ENCODE data around the gene TAF6.
A peak's percentile ranks its signal among the peaks of the same experiment; 100 is the strongest.

Gene TAF6

DNA sequence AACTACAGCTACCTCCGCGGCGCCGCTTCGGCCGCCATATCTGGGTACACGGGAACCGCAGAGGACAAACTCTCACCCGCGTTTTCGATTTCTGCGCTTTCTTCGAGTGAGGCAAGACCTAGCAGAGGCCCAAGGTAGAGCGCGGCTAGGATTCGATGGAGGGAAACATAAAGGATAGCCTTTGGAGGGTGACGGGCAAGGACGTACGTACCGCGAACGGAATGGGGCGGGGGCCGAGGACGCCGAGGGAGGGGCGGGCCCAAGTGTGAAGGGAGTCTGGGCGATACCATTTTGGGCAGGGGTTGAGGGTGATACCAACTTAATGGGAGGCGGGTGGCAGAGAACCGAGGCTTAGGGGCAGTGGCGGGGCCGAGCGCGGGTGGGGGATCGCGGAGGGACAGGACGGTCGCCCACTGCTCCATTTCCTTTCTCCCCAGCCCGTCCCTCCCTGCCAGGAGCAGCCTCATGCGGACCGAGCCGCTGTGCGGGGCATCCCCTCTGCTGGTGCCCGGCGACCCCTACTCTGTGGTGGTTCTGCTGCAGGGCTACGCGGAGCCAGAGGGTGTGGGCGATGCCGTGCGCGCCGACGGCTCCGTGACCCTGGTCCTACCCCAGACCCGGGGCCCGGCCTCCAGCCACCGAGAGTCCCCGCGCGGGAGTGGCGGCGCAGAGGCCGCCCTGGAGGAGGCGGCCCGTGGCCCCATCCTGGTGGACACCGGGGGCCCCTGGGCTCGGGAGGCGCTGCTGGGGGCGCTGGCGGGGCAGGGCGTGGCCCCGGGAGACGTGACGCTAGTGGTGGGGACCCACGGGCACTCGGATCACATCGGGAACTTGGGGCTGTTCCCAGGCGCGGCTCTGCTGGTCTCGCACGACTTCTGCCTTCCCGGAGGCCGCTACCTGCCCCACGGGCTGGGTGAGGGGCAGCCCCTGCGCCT lies 8.0 kb upstream of the TAF6 start, which contains the start of gene MBLAC1:
Gene MBLAC1 (plus strand): TSS at position 37 of the 935 bp plus-strand sequence. CDS start 429 bp downstream, at position 466.
- peak within 1 kb of the TSS; percentile 94 for H3K4me3 ChIP-seq (ENCODE audit: control insufficient read depth, low read depth, low read length)
- TF ChIP-seq CTCF (conservative IDR thresholded peaks at IDR 0.05; ENCODE audit: control insufficient read depth, insufficient read depth, low read depth, low read length), result no peak
- DNase-seq (ENCODE audit: low read depth), result peak; percentile 91

- TF ChIP-seq CTCF (conservative IDR thresholded peaks at IDR 0.05; ENCODE audit: control insufficient read depth, insufficient read depth, low read depth, low read length), result no peak
- no peak for DNase-seq (ENCODE audit: low read depth)
- peak overlapping the region; percentile 94 for H3K4me3 ChIP-seq (ENCODE audit: control insufficient read depth, low read depth, low read length)
These were observed 7.2 kb upstream of the TAF6 start for GRCh38 chr7:100126239-100126930.

DNA sequence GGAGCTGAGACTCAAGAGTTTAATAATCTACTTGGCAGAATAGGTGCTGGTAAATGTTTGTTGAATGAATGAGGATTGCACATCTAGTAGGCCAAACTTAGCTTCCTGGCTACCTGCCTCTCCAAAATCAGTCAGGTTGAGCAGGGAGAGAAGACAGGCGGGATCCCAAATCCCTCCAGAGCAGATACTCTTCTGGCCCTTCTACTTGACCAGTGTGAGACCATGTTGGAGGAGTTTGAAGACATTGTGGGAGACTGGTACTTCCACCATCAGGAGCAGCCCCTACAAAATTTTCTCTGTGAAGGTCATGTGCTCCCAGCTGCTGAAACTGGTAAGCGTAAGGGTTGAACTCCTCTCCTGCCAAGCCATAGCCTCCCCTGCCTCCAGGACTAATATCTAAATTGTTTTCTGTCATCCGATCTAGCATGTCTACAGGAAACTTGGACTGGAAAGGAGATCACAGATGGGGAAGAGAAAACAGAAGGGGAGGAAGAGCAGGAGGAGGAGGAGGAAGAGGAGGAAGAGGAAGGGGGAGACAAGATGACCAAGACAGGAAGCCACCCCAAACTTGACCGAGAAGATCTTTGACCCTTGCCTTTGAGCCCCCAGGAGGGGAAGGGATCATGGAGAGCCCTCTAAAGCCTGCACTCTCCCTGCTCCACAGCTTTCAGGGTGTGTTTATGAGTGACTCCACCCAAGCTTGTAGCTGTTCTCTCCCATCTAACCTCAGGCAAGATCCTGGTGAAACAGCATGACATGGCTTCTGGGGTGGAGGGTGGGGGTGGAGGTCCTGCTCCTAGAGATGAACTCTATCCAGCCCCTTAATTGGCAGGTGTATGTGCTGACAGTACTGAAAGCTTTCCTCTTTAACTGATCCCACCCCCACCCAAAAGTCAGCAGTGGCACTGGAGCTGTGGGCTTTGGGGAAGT lies 5.4 kb upstream of the TAF6 start:
- H3K4me3 ChIP-seq (ENCODE audit: control insufficient read depth, low read depth, low read length), result no peak overlapping the region
- DNase-seq (ENCODE audit: low read depth), result no peak
- no peak for TF ChIP-seq CTCF (conservative IDR thresholded peaks at IDR 0.05; ENCODE audit: control insufficient read depth, insufficient read depth, low read depth, low read length)

DNA sequence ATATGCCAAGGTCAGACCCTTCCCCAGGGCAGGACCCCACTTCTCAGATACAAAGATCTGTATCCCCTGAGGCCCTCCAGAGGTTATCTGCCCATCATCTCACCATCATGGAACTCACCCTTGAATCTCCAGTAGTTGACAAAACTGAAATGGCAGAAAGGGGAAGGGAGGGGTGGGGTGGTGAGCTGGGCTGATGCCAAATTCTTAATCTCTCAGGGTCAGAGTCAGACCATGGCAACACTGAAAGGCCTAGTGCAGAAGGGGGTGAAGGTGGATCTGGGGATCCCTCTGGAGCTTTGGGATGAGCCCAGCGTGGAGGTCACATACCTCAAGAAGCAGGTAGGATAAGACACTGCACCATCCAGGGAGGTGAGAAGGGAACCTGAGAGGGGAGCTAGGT lies 3.4 kb upstream of the TAF6 start:
- DNase-seq (ENCODE audit: low read depth), result no peak
- TF ChIP-seq CTCF (conservative IDR thresholded peaks at IDR 0.05; ENCODE audit: control insufficient read depth, insufficient read depth, low read depth, low read length), result no peak

GRCh38 chr7:100122067-100122466 lies 2.9 kb upstream of the TAF6 start:
- no peak for DNase-seq (ENCODE audit: low read depth)
- no peak overlapping the region for H3K4me3 ChIP-seq (ENCODE audit: control insufficient read depth, low read depth, low read length)
- TF ChIP-seq CTCF (conservative IDR thresholded peaks at IDR 0.05; ENCODE audit: control insufficient read depth, insufficient read depth, low read depth, low read length), result no peak

More for the DNA sequence above, 3.4 kb upstream of the TAF6 start:
- no peak overlapping the region for H3K4me3 ChIP-seq (ENCODE audit: control insufficient read depth, low read depth, low read length)

DNA sequence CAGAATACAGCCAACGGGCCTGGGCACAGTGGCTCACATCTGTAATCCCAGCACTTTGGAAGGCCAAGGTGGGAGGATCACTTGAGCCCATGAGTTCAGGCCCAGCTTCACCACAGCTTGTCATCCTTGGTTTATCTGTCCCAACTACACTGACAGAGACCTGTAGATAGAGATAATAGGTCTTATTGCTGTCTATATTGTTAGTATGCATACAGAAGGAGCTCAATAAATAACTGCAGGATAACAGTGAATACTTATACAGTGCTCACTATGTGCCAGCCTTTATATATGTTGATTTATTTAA lies 1.5 kb upstream of the TAF6 start:
- no peak for TF ChIP-seq CTCF (conservative IDR thresholded peaks at IDR 0.05; ENCODE audit: control insufficient read depth, insufficient read depth, low read depth, low read length)

More for the DNA sequence above, 1.5 kb upstream of the TAF6 start:
- DNase-seq (ENCODE audit: low read depth), result no peak
- peak overlapping the region; percentile 97 for H3K4me3 ChIP-seq (ENCODE audit: control insufficient read depth, low read depth, low read length)
